ENCODE results near the gene ZNF865. TPM values are rescaled to one million over a fixed set of nuclear protein-coding genes. Genes with fewer than 3 reads are reported as not detected.

ZNF865 gene
- total and polyA plus RNA-seq, 2 donors (not counting 1 experiment from before 2014, with no cell fraction given): 11.3 to 22.7 TPM

DNA sequence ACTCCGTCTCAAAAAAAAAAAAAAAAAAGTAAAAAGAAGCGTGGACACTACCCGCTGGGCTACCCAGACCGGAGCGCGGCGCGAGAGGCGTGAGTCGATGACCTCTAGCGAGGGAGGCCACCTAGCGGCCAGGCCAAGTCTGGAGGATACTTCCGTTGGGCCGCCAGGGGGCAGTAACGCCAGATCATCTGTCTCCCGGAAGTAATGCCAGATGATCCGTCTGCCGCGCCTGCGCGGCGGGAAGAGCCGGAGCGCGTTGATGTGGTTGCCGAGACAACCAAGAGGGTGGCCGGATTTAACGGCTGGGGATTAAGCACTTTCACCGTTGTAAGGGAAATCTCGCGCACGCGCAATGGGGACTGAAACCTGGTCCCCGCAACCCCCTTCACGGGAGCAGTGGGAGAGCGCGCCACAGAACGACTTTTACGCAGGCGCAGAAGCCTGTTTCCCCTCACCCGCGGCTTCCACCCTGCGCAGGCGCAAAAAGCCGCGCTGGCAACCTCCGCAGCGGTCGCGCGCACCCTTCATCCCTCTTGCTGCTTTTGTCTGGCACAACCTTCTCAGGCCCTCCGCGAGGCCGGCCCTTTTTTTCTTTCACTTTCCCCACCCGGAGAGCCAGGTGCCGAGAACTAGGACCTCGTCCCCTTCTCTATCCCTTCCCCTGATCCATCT lies 48.3 kb downstream of the ZNF865 start:
- H3K9me3 ChIP-seq (ENCODE audit: control extremely low read depth in 1 of 3, control insufficient read depth in 2 of 3, insufficient read depth in 1 of 3, low read length in 2 of 3): no peaks in the 10 kb centered on the region
- ChIA-PET CTCF (interaction anchor here (0.7 to 3.9 kb wide), 16 partner anchors 9 to 400 kb away, joined by 3 to 87 read pairs (median 5); partner anchors contain the start of genes FIZ1, ZNF524, ZNF580 and ZNF581), POLR2A (interaction anchor here (0.6 to 1.7 kb wide), 27 partner anchors 9 to 1517 kb away, joined by 3 to 17 read pairs (median 5); partner anchors contain the start of genes EPN1, FIZ1, MBOAT7 and ZNF444)
- no peaks in the 10 kb centered on the region for H3K9me3 Mint-ChIP-seq (ENCODE audit: insufficient read depth)
- H3K4me3 Mint-ChIP-seq: peak overlapping the region; percentile 93
- peak overlapping the region; percentile 66 to 98 (median 92) for H3K4me3 ChIP-seq (ENCODE audit: control extremely low read depth in 1 of 5, extremely low read depth in 1 of 5, insufficient read depth in 1 of 5, low read depth in 2 of 5, low read length in 4 of 5)
- H3K27me3 ChIP-seq (replicated peaks in 1 of 4; ENCODE audit: control extremely low read depth in 1 of 4, control insufficient read depth in 3 of 4, insufficient read depth in 4 of 4, low read length in 3 of 4): no peaks in the 10 kb centered on the region
- peaks cover 46% of the 10 kb centered on the region for H3K79me2 ChIP-seq (ENCODE audit: control insufficient read depth, insufficient read depth, low read length)
- intact Hi-C loops (cut with micrococcal nuclease): loop anchor here (1.0 kb wide), 5 partner anchors 10 to 394 kb away; partner anchors contain the start of genes EPN1, PPP6R1, ZNF581 and ZNF865
- WGBS (ENCODE audit: insufficient coverage): under 1% methylated on average over 56 of the region's 57 CpGs
- H3K27me3 Mint-ChIP-seq: no peaks in the 10 kb centered on the region
- TF ChIP-seq, protein P1, sequence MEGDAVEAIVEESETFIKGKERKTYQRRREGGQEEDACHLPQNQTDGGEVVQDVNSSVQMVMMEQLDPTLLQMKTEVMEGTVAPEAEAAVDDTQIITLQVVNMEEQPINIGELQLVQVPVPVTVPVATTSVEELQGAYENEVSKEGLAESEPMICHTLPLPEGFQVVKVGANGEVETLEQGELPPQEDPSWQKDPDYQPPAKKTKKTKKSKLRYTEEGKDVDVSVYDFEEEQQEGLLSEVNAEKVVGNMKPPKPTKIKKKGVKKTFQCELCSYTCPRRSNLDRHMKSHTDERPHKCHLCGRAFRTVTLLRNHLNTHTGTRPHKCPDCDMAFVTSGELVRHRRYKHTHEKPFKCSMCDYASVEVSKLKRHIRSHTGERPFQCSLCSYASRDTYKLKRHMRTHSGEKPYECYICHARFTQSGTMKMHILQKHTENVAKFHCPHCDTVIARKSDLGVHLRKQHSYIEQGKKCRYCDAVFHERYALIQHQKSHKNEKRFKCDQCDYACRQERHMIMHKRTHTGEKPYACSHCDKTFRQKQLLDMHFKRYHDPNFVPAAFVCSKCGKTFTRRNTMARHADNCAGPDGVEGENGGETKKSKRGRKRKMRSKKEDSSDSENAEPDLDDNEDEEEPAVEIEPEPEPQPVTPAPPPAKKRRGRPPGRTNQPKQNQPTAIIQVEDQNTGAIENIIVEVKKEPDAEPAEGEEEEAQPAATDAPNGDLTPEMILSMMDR (IDR thresholded peaks at IDR 0.05): peak; percentile 100
- TF ChIP-seq EZH2 (IDR thresholded peaks at IDR 0.05; ENCODE audit: borderline replicate concordance, insufficient read depth, low read depth, low read length, poor library complexity, severe bottlenecking): no peak
- DNase-seq: peak; percentile 100
- peak overlapping the region; percentile 96 for H3K27ac Mint-ChIP-seq
- peaks cover 41 to 53% of the 10 kb centered on the region in 2 donors for H3K4me1 ChIP-seq (ENCODE audit: control insufficient read depth in 2 of 2, insufficient read depth in 2 of 2, low read length in 2 of 2)
- ATAC-seq (ENCODE audit: low read depth): peak; percentile 42
- peaks cover 0 to 38% of the 10 kb centered on the region in 2 experiments for H3K36me3 ChIP-seq (replicated peaks in 1 of 2; ENCODE audit: control extremely low read depth in 1 of 2, control insufficient read depth in 1 of 2, extremely low read depth in 1 of 2, insufficient read depth in 2 of 2, low read length in 1 of 2)
- H4K20me1 ChIP-seq (ENCODE audit: control insufficient read depth, insufficient read depth, low read length, poor library complexity, severe bottlenecking): peaks cover 34% of the 10 kb centered on the region
- peaks cover 56% of the 10 kb centered on the region for H3K4me1 Mint-ChIP-seq
- peak overlapping the region; percentile 93 for H3K9ac ChIP-seq (ENCODE audit: low read length)
- H3K27ac ChIP-seq (ENCODE audit: low read length in 2 of 2): peak overlapping the region; percentile 98 to 100
- peak overlapping the region; percentile 85 for H2AFZ ChIP-seq (ENCODE audit: insufficient read depth, low read depth, low read length, poor library complexity, severe bottlenecking)
- peak overlapping the region; percentile 87 for H3K4me2 ChIP-seq (replicated peaks; ENCODE audit: low read depth, low read length, poor library complexity, severe bottlenecking)
